NB4 (cell line): ENCODE results near the gene LPAR3.

Source experiments
- POLR2A ChIP-seq: IDR thresholded peaks from 2 replicates; pipeline ENCODE4 v1.6.1; 2011; ENCODE audit warnings: mild to moderate bottlenecking; ENCODE audit not compliant: insufficient read length; ENCODE audit errors: extremely low read depth
- TF ChIP-seq, protein P1 (sequence below): IDR thresholded peaks from one replicate; pipeline ENCODE4 v1.5.1; 2012; ENCODE audit warnings: low read depth, low read length
- TF ChIP-seq, protein P2 (sequence below): IDR thresholded peaks from 2 replicates; pipeline ENCODE4 v1.6.1; 2011; ENCODE audit warnings: low read depth, low read length

DNA sequence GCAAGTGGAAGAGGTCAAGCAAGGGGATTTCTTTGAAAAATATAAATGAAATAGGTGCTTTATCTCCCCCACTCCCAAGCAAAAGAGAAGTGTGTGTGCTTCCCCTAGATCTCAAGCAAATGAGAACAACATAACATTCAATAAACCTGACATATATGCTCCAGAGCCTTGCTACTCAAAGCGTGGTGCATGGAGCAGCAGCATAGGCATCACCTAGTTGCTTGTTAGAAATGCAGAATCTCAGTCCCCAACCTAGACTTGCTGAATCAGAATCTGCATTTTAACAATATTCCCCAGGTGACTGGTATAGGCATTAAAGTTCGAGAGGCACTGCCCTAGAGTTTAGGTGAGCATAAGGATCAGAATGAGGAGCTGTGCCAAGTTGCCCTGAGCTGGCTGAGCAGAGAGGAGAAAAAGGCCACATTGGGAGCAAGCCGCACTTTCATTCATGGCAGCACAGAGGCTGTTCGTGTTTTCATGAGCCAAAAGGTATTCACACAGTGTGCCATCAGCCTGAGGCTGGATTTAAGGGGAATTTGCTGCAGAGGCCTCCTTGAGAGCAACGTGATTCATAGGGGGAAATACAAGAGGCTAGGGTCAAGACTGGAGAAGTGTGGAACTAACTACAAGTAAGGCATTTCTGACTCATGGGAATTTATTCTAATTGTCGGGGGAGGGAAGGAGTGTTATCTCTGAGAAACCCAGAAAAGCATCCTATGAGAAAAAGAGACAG lies 14.3 kb upstream of the LPAR3 start:
- no peak for TF ChIP-seq POLR2A
- TF ChIP-seq, protein P1, sequence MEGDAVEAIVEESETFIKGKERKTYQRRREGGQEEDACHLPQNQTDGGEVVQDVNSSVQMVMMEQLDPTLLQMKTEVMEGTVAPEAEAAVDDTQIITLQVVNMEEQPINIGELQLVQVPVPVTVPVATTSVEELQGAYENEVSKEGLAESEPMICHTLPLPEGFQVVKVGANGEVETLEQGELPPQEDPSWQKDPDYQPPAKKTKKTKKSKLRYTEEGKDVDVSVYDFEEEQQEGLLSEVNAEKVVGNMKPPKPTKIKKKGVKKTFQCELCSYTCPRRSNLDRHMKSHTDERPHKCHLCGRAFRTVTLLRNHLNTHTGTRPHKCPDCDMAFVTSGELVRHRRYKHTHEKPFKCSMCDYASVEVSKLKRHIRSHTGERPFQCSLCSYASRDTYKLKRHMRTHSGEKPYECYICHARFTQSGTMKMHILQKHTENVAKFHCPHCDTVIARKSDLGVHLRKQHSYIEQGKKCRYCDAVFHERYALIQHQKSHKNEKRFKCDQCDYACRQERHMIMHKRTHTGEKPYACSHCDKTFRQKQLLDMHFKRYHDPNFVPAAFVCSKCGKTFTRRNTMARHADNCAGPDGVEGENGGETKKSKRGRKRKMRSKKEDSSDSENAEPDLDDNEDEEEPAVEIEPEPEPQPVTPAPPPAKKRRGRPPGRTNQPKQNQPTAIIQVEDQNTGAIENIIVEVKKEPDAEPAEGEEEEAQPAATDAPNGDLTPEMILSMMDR, result no peak
- TF ChIP-seq, protein P2, sequence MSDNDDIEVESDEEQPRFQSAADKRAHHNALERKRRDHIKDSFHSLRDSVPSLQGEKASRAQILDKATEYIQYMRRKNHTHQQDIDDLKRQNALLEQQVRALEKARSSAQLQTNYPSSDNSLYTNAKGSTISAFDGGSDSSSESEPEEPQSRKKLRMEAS, result no peak
